ENCODE data around the gene CEACAM5.

CEACAM5 gene

GRCh38 chr19:41708481-41708880, at the start of gene CEACAM5:
Gene CEACAM5 (plus strand): TSS chr19:41708626. CDS start chr19:41708732, 106 bp downstream.
- H3K4me1 Mint-ChIP-seq: no peaks in the 10 kb centered on the region
- H3K9me3 Mint-ChIP-seq: peaks cover 28% of the 10 kb centered on the region
- no peak within 1 kb of the TSS for H3K4me3 Mint-ChIP-seq
- H3K36me3 Mint-ChIP-seq (ENCODE audit: low read depth): no peaks in the 10 kb centered on the region
- TF ChIP-seq, protein P1, sequence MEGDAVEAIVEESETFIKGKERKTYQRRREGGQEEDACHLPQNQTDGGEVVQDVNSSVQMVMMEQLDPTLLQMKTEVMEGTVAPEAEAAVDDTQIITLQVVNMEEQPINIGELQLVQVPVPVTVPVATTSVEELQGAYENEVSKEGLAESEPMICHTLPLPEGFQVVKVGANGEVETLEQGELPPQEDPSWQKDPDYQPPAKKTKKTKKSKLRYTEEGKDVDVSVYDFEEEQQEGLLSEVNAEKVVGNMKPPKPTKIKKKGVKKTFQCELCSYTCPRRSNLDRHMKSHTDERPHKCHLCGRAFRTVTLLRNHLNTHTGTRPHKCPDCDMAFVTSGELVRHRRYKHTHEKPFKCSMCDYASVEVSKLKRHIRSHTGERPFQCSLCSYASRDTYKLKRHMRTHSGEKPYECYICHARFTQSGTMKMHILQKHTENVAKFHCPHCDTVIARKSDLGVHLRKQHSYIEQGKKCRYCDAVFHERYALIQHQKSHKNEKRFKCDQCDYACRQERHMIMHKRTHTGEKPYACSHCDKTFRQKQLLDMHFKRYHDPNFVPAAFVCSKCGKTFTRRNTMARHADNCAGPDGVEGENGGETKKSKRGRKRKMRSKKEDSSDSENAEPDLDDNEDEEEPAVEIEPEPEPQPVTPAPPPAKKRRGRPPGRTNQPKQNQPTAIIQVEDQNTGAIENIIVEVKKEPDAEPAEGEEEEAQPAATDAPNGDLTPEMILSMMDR (IDR thresholded peaks at IDR 0.05; ENCODE audit: unreplicated experiment in 3 of 3): no peak
- H3K27ac Mint-ChIP-seq: no peak within 1 kb of the TSS
- H3K27me3 Mint-ChIP-seq (ENCODE audit: low read depth): peaks cover 9% of the 10 kb centered on the region

DNA sequence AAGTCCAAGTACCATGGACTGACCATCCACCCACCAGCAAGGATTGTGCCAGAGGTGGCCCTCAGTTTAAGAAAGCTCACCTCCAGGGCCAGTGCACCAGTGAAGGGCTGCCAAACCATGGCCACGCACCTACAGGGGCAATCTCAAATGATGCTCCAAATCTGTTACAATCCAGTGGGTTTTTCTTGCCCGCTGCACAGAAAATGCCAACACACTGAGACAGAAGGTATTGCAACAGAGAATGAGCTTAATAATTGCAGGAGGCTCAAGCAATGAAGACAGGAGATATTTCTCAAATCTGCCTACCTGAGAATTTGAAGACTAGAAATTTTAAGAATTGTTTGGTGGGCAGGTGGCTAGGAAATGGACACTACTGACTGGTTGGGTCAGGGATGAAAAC, 42.4 kb upstream of the CEACAM5 start:
- H3K4me1 Mint-ChIP-seq: no peaks in the 10 kb centered on the region
- no peaks in the 10 kb centered on the region for H3K27me3 Mint-ChIP-seq (ENCODE audit: low read depth)
- peaks cover 48% of the 10 kb centered on the region for H3K9me3 Mint-ChIP-seq
- H3K36me3 Mint-ChIP-seq (ENCODE audit: low read depth): no peaks in the 10 kb centered on the region
- no peak overlapping the region for H3K4me3 Mint-ChIP-seq
- H3K27ac Mint-ChIP-seq: no peak overlapping the region
- TF ChIP-seq, protein P1 (IDR thresholded peaks at IDR 0.05; ENCODE audit: unreplicated experiment in 3 of 3): no peak

DNA sequence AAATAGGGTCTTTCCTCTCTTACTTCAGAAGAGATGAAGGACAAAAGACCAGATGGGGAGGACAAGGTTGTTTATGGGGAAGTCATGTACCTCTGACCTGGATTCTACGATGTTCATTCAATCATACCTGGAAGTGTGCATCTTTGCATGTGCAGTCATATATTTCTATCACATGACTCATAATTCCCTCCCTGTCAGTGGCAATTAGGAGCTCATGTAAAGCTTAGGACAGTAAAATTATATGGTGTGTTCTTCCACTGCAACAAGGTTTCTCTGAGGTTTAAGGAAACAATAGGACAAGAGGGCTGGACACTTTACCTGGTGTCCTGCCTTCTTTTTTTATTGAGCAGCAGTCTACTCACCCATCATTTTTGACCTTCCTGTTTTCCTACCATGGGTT, 40.1 kb upstream of the CEACAM5 start:
- Mint-ChIP-seq H3K27me3 (ENCODE audit: low read depth) (no peaks in the 10 kb centered on the region), H3K9me3 (peaks cover 40% of the 10 kb centered on the region), H3K4me1 (no peaks in the 10 kb centered on the region), H3K27ac (no peak overlapping the region), H3K4me3 (no peak overlapping the region), H3K36me3 (ENCODE audit: low read depth) (no peaks in the 10 kb centered on the region)
- TF ChIP-seq, protein P1 (IDR thresholded peaks at IDR 0.05; ENCODE audit: unreplicated experiment in 3 of 3): no peak

GRCh38 chr19:41670755-41671154, 37.7 kb upstream of the CEACAM5 start:
- H3K9me3 Mint-ChIP-seq: peaks cover 23% of the 10 kb centered on the region
- TF ChIP-seq, protein P1 (IDR thresholded peaks at IDR 0.05; ENCODE audit: unreplicated experiment in 3 of 3): no peak
- H3K36me3 Mint-ChIP-seq (ENCODE audit: low read depth): no peaks in the 10 kb centered on the region
- no peak overlapping the region for H3K27ac Mint-ChIP-seq
- H3K4me1 Mint-ChIP-seq: no peaks in the 10 kb centered on the region
- H3K4me3 Mint-ChIP-seq: no peak overlapping the region
- H3K27me3 Mint-ChIP-seq (ENCODE audit: low read depth): no peaks in the 10 kb centered on the region

GRCh38 chr19:41671486-41671885, 36.9 kb upstream of the CEACAM5 start:
- Mint-ChIP-seq H3K9me3 (peaks cover 19% of the 10 kb centered on the region), H3K36me3 (ENCODE audit: low read depth) (no peaks in the 10 kb centered on the region), H3K27me3 (ENCODE audit: low read depth) (no peaks in the 10 kb centered on the region), H3K27ac (no peak overlapping the region), H3K4me1 (no peaks in the 10 kb centered on the region), H3K4me3 (no peak overlapping the region)
- TF ChIP-seq, protein P1 (IDR thresholded peaks at IDR 0.05; ENCODE audit: unreplicated experiment in 3 of 3): no peak

GRCh38 chr19:41682437-41682836, 26.0 kb upstream of the CEACAM5 start:
- TF ChIP-seq, protein P1 (IDR thresholded peaks at IDR 0.05; ENCODE audit: unreplicated experiment in 3 of 3): no peak
- H3K27me3 Mint-ChIP-seq (ENCODE audit: low read depth): peaks cover 5% of the 10 kb centered on the region
- H3K4me3 Mint-ChIP-seq: no peak overlapping the region
- H3K36me3 Mint-ChIP-seq (ENCODE audit: low read depth): no peaks in the 10 kb centered on the region
- H3K27ac Mint-ChIP-seq: no peak overlapping the region
- H3K4me1 Mint-ChIP-seq: no peaks in the 10 kb centered on the region
- peaks cover 33% of the 10 kb centered on the region for H3K9me3 Mint-ChIP-seq
